Upper lobe of left lung (tissue), 4 donors: Measurements from ENCODE around the gene PLEKHA5.

ENCODE experiments used
- POLR2A ChIP-seq, 4 donors: fragments of 450-650 bp; IDR thresholded peaks; one replicate each; pipeline ENCODE4 v1.5.1; 2016 to 2017; ENCODE audit warnings: antibody characterized with exemption in 4 of 4, mild to moderate bottlenecking in 2 of 4
- TF ChIP-seq, protein P1 (sequence below), 6 experiments: fragments of 450-650 bp in 4 of 6; fragments of 200-600 bp in 2 of 6; sonication (generic) in 2 of 6; IDR thresholded peaks; one replicate each; pipeline ENCODE4 v1.5.1; 2016 to 2019; ENCODE audit warnings: antibody characterized with exemption in 6 of 6

DNA sequence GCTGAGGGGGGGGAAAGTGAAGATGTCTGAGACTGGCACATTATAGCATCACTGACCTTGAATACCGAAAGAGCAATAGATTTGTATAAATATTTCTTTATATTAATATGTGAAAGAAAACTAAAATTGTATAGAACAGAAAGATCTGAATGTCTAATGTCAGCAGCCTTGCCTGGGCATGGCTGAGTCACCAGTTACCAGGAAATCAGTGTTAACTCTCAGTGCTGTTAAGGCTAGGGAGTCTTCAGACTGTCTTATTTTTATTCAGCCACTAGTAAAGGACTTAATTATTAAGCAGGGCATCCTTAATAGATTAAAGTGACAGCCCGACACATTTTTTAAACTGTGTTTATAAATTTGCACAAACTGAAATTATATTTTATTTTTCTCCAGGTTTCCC is 186.9 kb downstream of the PLEKHA5 start:
- TF ChIP-seq, protein P1, sequence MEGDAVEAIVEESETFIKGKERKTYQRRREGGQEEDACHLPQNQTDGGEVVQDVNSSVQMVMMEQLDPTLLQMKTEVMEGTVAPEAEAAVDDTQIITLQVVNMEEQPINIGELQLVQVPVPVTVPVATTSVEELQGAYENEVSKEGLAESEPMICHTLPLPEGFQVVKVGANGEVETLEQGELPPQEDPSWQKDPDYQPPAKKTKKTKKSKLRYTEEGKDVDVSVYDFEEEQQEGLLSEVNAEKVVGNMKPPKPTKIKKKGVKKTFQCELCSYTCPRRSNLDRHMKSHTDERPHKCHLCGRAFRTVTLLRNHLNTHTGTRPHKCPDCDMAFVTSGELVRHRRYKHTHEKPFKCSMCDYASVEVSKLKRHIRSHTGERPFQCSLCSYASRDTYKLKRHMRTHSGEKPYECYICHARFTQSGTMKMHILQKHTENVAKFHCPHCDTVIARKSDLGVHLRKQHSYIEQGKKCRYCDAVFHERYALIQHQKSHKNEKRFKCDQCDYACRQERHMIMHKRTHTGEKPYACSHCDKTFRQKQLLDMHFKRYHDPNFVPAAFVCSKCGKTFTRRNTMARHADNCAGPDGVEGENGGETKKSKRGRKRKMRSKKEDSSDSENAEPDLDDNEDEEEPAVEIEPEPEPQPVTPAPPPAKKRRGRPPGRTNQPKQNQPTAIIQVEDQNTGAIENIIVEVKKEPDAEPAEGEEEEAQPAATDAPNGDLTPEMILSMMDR (IDR thresholded peaks at IDR 0.05): no peak
- no peak for TF ChIP-seq POLR2A (IDR thresholded peaks at IDR 0.05)
